NCI-H748 (cell line): ENCODE measurements around the gene TENM4.

Source experiments
- DNase-seq: peaks from one replicate; lab custom pipeline; 2025; ENCODE audit not compliant: unreplicated experiment; lab: John Stamatoyannopoulos, UW

TENM4 gene

GRCh38 chr11:78696177-78696576, 744.7 kb downstream of the TENM4 start:
- DNase-seq, result no peak

GRCh38 chr11:78694152-78694551, 746.7 kb downstream of the TENM4 start:
- no peak for DNase-seq

GRCh38 chr11:78691215-78691614, 749.6 kb downstream of the TENM4 start:
- DNase-seq, result no peak

- DNase-seq, result no peak
Observed at GRCh38 chr11:78690352-78690987, 750.4 kb downstream of the TENM4 start.

- DNase-seq, result no peak
Observed at GRCh38 chr11:78689585-78690153, 751.2 kb downstream of the TENM4 start.

- peak; percentile 31 for DNase-seq
Observed at GRCh38 chr11:78689101-78689500, 751.7 kb downstream of the TENM4 start.

- peak; percentile 86 for DNase-seq
Observed at GRCh38 chr11:78688460-78688859, 752.4 kb downstream of the TENM4 start.

- no peak for DNase-seq
Observed at GRCh38 chr11:78685156-78685555, 755.7 kb downstream of the TENM4 start.

- DNase-seq, result no peak
Observed at GRCh38 chr11:78684377-78684776, 756.5 kb downstream of the TENM4 start.

GRCh38 chr11:78683774-78684173, 757.1 kb downstream of the TENM4 start:
- no peak for DNase-seq

- no peak for DNase-seq
Observed at GRCh38 chr11:78676026-78676557, 764.7 kb downstream of the TENM4 start.

- no peak for DNase-seq
Observed at GRCh38 chr11:78672850-78673620, 767.8 kb downstream of the TENM4 start.

GRCh38 chr11:78669249-78669648, 771.6 kb downstream of the TENM4 start:
- DNase-seq, result no peak

- no peak for DNase-seq
Observed at GRCh38 chr11:78667461-78667860, 773.4 kb downstream of the TENM4 start.

- no peak for DNase-seq
Observed at GRCh38 chr11:78666675-78667160, 774.1 kb downstream of the TENM4 start.

GRCh38 chr11:78664636-78665035, 776.2 kb downstream of the TENM4 start:
- no peak for DNase-seq

GRCh38 chr11:78662811-78663210, 778.0 kb downstream of the TENM4 start:
- DNase-seq, result no peak

- DNase-seq, result no peak
Observed at GRCh38 chr11:78660471-78660870, 780.4 kb downstream of the TENM4 start.

GRCh38 chr11:78659326-78660270, 781.2 kb downstream of the TENM4 start:
- DNase-seq, result no peak

GRCh38 chr11:78657968-78658839, 782.6 kb downstream of the TENM4 start:
- DNase-seq, result no peak
